ENCODE results near the gene EAF2.
"Not testable (repeated sequence)": the region's sequence is repeated elsewhere in the genome, so short reads cannot be mapped to it uniquely, and the experiment has no call there.

Gene EAF2

GRCh38 chr3:121835465-121835801, 424 bp downstream of the EAF2 start:
- H3K27ac Mint-ChIP-seq: peak overlapping the region; percentile 93
- H3K36me3 Mint-ChIP-seq: peaks cover 12% of the 10 kb centered on the region
- no peaks in the 10 kb centered on the region for H3K27me3 Mint-ChIP-seq
- no peaks in the 10 kb centered on the region for H3K9me3 Mint-ChIP-seq (ENCODE audit: low read depth)
- H3K4me3 Mint-ChIP-seq: peak overlapping the region; percentile 98
- H3K4me1 Mint-ChIP-seq (ENCODE audit: low read depth): peaks cover 52% of the 10 kb centered on the region

GRCh38 chr3:121836064-121836463, 1.1 kb downstream of the EAF2 start:
- H3K9me3 Mint-ChIP-seq (ENCODE audit: low read depth): no peaks in the 10 kb centered on the region
- H3K4me1 Mint-ChIP-seq (ENCODE audit: low read depth): peaks cover 47% of the 10 kb centered on the region
- peaks cover 12% of the 10 kb centered on the region for H3K36me3 Mint-ChIP-seq

GRCh38 chr3:121836481-121836880, 1.5 kb downstream of the EAF2 start:
- no peaks in the 10 kb centered on the region for H3K9me3 Mint-ChIP-seq (ENCODE audit: low read depth)
- peaks cover 42% of the 10 kb centered on the region for H3K4me1 Mint-ChIP-seq (ENCODE audit: low read depth)
- H3K27me3 Mint-ChIP-seq: no peaks in the 10 kb centered on the region
- peak overlapping the region; percentile 46 for H3K27ac Mint-ChIP-seq
- H3K36me3 Mint-ChIP-seq: peaks cover 10% of the 10 kb centered on the region
- H3K4me3 Mint-ChIP-seq: peak overlapping the region; percentile 98

More at GRCh38 chr3:121836064-121836463, 1.1 kb downstream of the EAF2 start:
- H3K27ac Mint-ChIP-seq: peak overlapping the region; percentile 8
- peak overlapping the region; percentile 98 for H3K4me3 Mint-ChIP-seq
- no peaks in the 10 kb centered on the region for H3K27me3 Mint-ChIP-seq

GRCh38 chr3:121839962-121840361, 5.0 kb downstream of the EAF2 start:
- Mint-ChIP-seq H3K27me3 (no peaks in the 10 kb centered on the region), H3K4me3 (no peak overlapping the region), H3K4me1 (ENCODE audit: low read depth) (peaks cover 17% of the 10 kb centered on the region), H3K36me3 (no peaks in the 10 kb centered on the region), H3K27ac (no peak overlapping the region), H3K9me3 (ENCODE audit: low read depth) (no peaks in the 10 kb centered on the region)

DNA sequence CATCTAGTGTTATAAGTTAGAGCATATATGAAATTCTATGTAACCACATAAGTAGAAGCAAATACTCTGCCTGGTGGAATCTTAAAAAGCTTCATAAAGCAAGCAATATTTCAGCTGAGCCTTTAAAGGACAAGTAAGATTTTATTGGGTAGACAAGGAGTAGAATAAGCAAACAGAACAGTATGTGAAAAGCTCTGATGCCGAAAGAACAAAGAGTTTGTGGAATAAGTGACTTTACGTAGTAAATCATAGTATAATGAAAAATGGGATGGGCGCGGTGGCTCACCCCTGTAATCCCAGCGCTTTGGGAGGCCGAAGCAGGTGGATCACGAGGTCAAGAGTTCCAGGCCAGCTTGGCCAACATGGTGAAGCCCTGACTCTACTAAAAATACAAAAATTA, 9.9 kb downstream of the EAF2 start:
- Mint-ChIP-seq H3K4me3 (no peak overlapping the region), H3K36me3 (no peaks in the 10 kb centered on the region), H3K4me1 (ENCODE audit: low read depth) (no peaks in the 10 kb centered on the region), H3K27ac (no peak overlapping the region), H3K9me3 (ENCODE audit: low read depth) (no peaks in the 10 kb centered on the region), H3K27me3 (no peaks in the 10 kb centered on the region)

- no peak overlapping the region for H3K4me3 Mint-ChIP-seq
- no peaks in the 10 kb centered on the region for H3K4me1 Mint-ChIP-seq (ENCODE audit: low read depth)
- H3K36me3 Mint-ChIP-seq: peaks cover 8% of the 10 kb centered on the region
- H3K27ac Mint-ChIP-seq: no peak overlapping the region
- no peaks in the 10 kb centered on the region for H3K9me3 Mint-ChIP-seq (ENCODE audit: low read depth)
- no peaks in the 10 kb centered on the region for H3K27me3 Mint-ChIP-seq
Observed at GRCh38 chr3:121852256-121852655, 17.2 kb downstream of the EAF2 start.

DNA sequence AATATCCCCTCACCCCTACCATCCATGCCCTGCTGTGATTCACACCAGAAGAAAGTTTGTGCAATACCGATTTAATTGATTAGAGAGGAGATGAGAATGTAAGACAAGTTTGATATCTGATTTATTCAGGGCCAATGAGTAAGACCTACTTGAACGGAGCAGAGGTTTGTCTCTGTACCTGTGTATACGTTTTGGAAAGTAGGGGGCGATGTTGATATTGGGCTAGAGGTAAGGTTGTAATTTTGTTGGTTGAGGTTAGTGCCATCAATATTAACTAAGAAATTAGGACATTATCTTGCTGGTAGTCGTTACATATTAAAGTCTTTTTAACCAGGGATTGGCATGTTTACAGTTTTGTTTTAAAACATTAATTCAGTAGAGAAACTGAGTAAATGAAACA, 20.5 kb downstream of the EAF2 start:
- no peaks in the 10 kb centered on the region for H3K4me1 Mint-ChIP-seq (ENCODE audit: low read depth)
- no peak overlapping the region for H3K4me3 Mint-ChIP-seq
- H3K27ac Mint-ChIP-seq: no peak overlapping the region
- H3K9me3 Mint-ChIP-seq (ENCODE audit: low read depth): no peaks in the 10 kb centered on the region
- peaks cover 14% of the 10 kb centered on the region for H3K36me3 Mint-ChIP-seq
- no peaks in the 10 kb centered on the region for H3K27me3 Mint-ChIP-seq

GRCh38 chr3:121857778-121858177, 22.8 kb downstream of the EAF2 start:
- not testable (repeated sequence) for H3K27ac Mint-ChIP-seq; H3K27me3 Mint-ChIP-seq; H3K4me3 Mint-ChIP-seq; H3K9me3 Mint-ChIP-seq (ENCODE audit: low read depth); H3K4me1 Mint-ChIP-seq (ENCODE audit: low read depth)
- H3K36me3 Mint-ChIP-seq: peaks cover 20% of the 10 kb centered on the region

DNA sequence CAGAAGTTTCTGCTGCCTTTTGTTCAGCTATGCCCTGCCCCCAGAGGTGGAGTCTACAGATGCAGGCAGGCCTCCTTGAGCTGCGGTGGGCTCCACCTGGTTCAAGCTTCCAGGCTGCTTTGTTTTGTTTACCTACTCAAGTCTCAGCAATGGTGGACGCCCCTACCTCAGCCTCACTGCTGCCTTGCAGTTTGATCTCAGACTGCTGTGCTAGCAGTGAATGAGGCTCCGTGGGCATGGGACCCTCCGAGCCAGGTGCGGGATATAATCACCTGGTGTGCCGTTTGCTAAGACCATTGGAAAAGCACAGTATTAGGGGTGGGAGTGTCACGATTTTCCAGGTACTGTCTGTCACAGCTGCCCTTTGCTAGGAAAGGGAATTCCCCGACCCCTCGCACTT, 28.2 kb downstream of the EAF2 start:
- peaks cover 28% of the 10 kb centered on the region for H3K36me3 Mint-ChIP-seq
- H3K4me3 Mint-ChIP-seq; H3K27ac Mint-ChIP-seq; H3K27me3 Mint-ChIP-seq; H3K9me3 Mint-ChIP-seq (ENCODE audit: low read depth); H3K4me1 Mint-ChIP-seq (ENCODE audit: low read depth): not testable (repeated sequence)

DNA sequence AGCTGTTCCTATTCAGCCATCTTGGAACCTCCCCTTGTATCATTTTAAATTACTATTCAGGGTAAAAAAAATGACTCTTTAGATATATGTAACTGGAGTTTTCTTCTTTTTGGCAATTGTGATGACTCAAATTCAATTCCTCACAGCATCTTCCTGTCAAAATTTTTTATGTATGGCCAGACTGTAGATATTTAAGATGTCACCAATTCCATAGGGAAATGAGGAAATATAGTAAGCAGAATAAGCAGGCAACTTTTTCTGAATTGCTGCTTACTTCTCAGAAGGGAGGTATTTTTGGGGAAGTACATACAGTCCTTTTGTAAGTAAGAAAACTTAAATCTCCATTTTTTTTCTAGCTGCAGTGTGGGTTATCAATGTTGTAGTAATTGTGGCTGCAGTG, 28.8 kb downstream of the EAF2 start:
- Mint-ChIP-seq H3K27me3 (no peaks in the 10 kb centered on the region), H3K36me3 (peaks cover 27% of the 10 kb centered on the region), H3K9me3 (ENCODE audit: low read depth) (no peaks in the 10 kb centered on the region), H3K27ac (no peak overlapping the region), H3K4me1 (ENCODE audit: low read depth) (no peaks in the 10 kb centered on the region), H3K4me3 (no peak overlapping the region)

DNA sequence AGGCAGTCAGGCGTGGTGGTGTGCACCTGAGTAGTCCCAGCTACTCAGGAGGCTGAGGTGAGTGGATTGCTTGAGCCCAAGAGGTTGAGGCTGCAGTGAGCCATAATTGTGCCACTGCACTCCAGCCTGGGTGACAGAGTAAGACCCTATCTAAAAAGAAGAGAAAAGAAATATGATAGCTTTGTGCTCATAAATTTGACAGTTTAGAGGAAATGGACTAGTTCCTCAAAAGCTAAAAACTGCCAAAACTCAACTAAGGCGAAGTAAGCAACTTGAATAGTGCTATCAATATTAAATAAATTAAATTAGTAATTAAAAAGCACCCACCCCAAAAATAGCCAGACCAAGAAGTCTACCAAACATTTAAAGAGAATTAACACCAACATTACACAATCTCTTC, 34.7 kb downstream of the EAF2 start:
- Mint-ChIP-seq H3K4me1 (ENCODE audit: low read depth) (no peaks in the 10 kb centered on the region), H3K27ac (no peak overlapping the region), H3K36me3 (peaks cover 17% of the 10 kb centered on the region), H3K9me3 (ENCODE audit: low read depth) (no peaks in the 10 kb centered on the region), H3K27me3 (no peaks in the 10 kb centered on the region), H3K4me3 (no peak overlapping the region)

DNA sequence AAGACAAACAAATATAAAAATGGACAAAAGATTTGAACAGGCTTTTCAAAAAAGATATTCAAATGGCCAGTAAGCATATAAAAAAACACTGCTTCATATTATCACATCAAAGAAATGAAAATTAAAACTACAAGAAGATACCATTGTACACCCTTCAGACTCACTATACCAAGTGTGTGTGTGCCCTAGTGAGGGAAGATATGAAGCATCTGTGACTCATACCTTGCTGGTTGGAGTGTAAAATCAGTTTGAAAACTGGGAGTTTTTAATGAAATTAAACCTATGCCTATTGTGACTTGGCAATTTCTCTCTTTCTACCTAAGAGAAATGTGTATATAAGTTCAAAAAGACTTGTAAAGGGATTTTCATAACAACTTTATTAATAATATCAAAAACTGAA, 35.7 kb downstream of the EAF2 start:
- Mint-ChIP-seq H3K4me3 (no peak overlapping the region), H3K27ac (no peak overlapping the region), H3K9me3 (ENCODE audit: low read depth) (no peaks in the 10 kb centered on the region), H3K36me3 (peaks cover 15% of the 10 kb centered on the region), H3K4me1 (ENCODE audit: low read depth) (no peaks in the 10 kb centered on the region), H3K27me3 (no peaks in the 10 kb centered on the region)

- Mint-ChIP-seq H3K9me3 (ENCODE audit: low read depth) (no peaks in the 10 kb centered on the region), H3K27me3 (no peaks in the 10 kb centered on the region), H3K4me1 (ENCODE audit: low read depth) (no peaks in the 10 kb centered on the region), H3K36me3 (peaks cover 11% of the 10 kb centered on the region), H3K4me3 (no peak overlapping the region), H3K27ac (no peak overlapping the region)
Observed at GRCh38 chr3:121871430-121871829, 36.4 kb downstream of the EAF2 start.

GRCh38 chr3:121878411-121878810, 43.4 kb downstream of the EAF2 start:
- H3K4me1 Mint-ChIP-seq (ENCODE audit: low read depth): no peaks in the 10 kb centered on the region
- peaks cover 5% of the 10 kb centered on the region for H3K36me3 Mint-ChIP-seq
- H3K27ac Mint-ChIP-seq: no peak overlapping the region
- no peaks in the 10 kb centered on the region for H3K9me3 Mint-ChIP-seq (ENCODE audit: low read depth)
- H3K27me3 Mint-ChIP-seq: no peaks in the 10 kb centered on the region
- H3K4me3 Mint-ChIP-seq: no peak overlapping the region

- Mint-ChIP-seq H3K9me3 (ENCODE audit: low read depth) (no peaks in the 10 kb centered on the region), H3K36me3 (peaks cover 4% of the 10 kb centered on the region), H3K4me1 (ENCODE audit: low read depth) (no peaks in the 10 kb centered on the region), H3K4me3 (no peak overlapping the region), H3K27ac (no peak overlapping the region), H3K27me3 (no peaks in the 10 kb centered on the region)
Observed at GRCh38 chr3:121883507-121883906, 48.5 kb downstream of the EAF2 start.

DNA sequence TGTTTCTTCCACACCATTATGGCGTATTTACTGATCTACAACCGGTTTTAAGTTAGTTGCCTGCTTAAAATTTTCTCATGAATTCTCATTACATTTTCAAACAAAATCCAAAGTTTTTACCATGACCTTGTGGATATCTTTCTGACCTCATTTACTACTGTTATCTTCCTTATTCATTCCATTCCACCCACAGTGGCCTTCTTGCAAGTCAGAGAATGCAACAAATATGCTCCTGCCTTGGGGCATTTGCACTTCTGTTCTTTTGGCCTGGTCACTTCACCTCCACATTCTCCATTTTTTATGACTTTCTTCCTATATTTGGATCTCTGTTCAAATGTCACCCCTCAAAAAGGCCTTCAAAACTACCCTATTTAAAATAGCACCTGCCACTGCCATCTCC, 50.4 kb downstream of the EAF2 start:
- Mint-ChIP-seq H3K27ac (no peak overlapping the region), H3K9me3 (ENCODE audit: low read depth) (no peaks in the 10 kb centered on the region), H3K4me3 (no peak overlapping the region), H3K36me3 (peaks cover 2% of the 10 kb centered on the region), H3K4me1 (ENCODE audit: low read depth) (no peaks in the 10 kb centered on the region), H3K27me3 (no peaks in the 10 kb centered on the region)

Measured in activated naive CD8-positive, alpha-beta T cell (primary cell).